ENCODE data around the gene KCNN3.
A peak's percentile ranks its signal among the peaks of the same experiment; 100 is the strongest.

Gene KCNN3

DNA sequence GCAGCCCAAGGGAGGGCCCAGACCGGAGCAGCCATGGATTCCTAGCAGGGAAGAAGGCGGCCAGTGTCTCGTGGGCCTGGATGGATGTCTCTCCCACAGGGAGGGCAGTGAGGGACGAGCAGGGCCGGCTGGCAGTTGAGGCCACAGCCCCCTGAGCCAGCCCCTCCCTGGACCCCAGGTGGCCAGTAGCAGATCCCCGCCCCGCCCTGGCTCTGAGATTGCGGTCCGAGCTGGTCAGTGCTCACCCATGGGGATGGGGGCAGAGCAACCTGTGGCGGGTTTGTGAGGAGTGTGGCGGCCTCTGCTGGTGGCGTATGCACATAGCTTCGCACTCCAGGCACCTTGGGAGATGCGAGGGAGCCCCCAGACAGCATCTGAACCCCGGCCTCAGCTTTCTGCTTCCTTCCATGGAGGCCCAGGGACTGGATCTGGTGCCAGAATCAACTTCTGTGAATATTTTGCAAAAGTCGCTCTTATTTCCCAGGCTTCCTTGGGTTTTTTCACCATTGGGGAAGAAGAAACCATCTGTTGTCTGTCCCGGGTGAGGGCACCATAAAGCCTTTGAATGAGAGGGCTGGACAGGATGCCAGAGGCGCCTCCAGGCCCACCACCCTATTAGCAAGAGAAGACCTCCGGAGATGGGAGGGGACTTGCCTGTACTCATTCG, 8.4 kb upstream of the KCNN3 start:
- peak; percentile 83 for DNase-seq

- no peak for DNase-seq
Measured at GRCh38 chr1:154877370-154877974, 7.4 kb upstream of the KCNN3 start.

DNA sequence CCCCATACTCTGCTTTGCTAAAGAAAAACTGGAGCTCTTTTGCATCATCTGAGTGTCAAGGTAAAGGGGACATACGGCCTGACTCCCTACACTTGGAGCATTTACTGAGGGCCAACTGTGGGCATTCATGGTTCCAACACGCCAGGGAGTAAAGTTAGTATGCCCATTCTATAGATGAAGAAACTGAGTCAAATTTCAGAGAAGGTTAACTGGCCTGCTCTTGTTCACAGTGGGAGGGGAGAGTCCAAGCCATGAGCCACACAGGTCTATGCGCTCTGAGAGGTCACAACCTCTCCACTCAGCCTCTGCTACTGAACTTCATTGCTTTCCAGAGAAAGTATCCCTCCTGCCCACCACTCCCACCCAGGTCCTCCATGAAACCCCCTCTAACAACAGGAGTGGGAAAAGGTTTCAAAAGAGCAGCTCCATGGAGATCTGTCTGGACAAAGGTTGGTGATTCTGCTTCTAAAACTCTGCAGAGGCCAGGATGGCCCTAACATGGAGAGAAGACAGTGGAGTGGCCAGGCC, 6.8 kb upstream of the KCNN3 start:
- no peak for DNase-seq

DNA sequence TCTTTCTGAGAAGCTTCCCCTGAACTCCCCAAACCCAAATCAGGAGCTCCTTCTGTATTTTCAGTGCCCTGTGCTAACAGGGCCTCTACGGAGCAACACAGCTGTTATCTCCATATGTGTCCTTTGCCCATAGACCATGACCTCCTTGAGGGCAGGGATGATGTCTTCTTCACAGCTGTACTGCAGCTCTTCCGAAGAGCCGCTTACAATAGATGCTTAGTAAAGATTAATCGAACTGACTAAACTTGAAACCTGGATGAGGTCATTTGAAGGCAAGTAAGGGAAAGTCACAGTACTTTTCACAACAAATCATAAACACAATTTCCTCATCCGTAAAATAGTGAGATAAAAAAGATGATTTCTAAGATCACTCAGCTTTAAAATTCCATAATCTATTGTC, 4.4 kb upstream of the KCNN3 start:
- DNase-seq: no peak

- no peak for DNase-seq
Measured at GRCh38 chr1:154873321-154873950, 3.4 kb upstream of the KCNN3 start.

DNA sequence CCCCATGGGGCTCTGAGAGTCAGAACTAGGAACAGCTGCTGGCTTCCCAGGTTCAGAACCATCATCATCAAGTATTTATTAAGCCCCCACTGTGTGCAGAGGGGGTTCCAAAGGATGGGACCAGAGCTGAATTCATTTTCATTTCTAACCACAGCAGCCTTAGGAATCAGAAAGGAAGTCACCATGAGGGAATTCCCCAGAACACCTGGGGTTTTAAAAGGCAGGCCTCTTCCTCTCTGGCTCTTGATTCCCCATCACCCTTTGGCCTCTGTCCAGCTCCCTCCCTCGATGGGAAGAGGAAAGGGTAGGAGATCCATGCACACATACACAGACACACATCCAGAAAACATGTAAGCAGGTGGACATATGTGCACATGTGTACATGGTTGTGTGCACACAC, 1.3 kb upstream of the KCNN3 start:
- DNase-seq: no peak

DNA sequence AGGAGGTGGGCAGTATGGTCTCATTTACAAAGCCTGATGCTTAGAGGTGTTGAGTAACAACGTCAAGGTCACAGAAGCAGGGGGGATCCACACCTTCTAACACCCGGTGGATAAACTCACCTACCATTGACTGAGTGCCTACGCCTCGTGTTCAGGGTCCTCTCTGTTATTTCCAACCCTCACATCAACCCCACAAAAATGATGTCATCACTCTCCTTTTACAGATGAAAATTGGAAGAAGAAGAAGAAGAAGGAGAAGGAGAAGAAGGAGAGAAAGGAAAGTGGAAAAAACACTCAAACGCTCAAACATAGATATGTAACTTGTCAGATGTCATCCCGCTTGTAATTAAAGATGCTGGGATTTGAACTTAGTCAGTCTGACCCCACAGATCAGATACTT, 653 bp upstream of the KCNN3 start:
- no peak for DNase-seq

- no peak for DNase-seq
Measured at GRCh38 chr1:154869351-154870114, 548 bp downstream of the KCNN3 start.

- DNase-seq: no peak
Measured at GRCh38 chr1:154867841-154868605, 2.1 kb downstream of the KCNN3 start.

- peak; percentile 48 for DNase-seq
Measured at GRCh38 chr1:154867064-154867825, 2.8 kb downstream of the KCNN3 start.

DNA sequence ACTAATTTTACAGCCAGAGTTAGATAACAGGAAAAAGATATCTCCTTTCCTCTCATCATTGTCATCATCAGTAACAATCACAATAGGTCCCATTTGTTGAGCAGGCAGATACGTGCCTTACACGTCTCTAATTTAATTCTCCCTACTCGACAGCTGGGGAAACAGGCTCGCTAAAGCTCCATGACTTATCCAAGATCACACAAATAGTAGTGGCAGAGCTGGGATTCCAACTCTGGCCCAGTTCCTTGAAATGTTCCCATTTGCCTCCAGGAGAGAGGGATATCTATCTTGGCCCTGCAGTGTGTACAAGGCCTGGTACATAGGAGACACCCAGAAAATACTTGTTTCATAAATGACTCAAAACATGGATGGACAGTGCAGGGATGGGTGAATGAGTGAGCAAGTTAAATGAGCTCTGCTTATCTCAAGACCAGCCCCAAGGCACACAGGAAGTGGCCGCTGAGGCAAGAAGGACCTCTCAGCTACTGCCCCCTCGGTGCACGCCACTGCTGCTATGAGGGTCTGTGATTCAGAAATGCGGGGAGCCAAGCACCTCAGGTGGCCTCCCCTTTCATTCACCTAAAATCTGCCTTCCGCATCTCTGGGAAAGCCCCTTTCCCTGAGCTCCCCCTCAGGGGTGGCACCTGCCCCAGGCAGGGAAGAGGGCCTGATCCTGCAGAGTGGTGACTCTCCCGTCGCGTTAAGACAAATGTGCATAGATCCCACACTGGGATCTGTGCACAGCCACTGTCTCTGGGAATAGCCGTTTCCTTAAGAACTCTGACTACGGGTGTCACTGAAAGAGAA, 3.6 kb downstream of the KCNN3 start:
- DNase-seq: no peak

DNA sequence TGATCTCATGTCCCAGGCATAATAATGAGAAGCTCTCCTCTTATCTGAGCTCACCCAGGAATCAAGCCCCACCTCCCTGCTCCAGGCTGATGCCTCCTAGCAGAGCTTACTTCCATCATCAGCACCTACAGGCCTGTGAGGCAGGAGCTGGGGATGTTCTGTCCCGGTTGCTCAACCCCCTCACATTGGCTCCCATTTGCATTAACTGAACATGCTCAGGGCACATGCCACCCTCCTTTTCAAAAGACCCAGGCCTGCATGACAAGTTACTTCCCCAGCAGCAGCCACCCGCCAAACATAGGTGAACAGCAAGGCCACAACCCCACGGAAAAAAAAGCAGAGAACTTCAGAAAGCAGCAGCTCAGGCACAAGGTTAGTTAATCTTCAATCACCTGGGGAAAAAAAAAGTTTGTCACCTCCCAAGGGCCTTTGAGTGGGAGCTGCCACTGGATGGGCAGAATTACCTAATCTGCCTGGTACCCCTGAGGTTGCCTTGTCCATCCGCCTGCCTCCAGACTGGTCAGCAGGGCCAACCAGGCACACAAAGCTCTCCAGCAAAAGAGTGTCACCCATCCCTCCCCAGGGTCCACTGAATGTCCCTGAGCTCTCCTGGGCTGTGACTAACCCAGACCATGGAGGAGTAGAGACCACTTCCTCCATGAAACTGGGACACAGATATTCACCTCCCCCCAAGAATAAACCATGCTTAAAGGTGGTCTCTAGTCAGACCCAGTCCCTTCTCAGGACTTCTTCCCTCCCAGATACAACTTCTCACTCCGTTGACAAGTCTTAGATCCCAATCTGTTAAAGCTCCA, 4.4 kb downstream of the KCNN3 start:
- DNase-seq: no peak

GRCh38 chr1:154864189-154864975, 5.7 kb downstream of the KCNN3 start:
- DNase-seq: no peak

DNA sequence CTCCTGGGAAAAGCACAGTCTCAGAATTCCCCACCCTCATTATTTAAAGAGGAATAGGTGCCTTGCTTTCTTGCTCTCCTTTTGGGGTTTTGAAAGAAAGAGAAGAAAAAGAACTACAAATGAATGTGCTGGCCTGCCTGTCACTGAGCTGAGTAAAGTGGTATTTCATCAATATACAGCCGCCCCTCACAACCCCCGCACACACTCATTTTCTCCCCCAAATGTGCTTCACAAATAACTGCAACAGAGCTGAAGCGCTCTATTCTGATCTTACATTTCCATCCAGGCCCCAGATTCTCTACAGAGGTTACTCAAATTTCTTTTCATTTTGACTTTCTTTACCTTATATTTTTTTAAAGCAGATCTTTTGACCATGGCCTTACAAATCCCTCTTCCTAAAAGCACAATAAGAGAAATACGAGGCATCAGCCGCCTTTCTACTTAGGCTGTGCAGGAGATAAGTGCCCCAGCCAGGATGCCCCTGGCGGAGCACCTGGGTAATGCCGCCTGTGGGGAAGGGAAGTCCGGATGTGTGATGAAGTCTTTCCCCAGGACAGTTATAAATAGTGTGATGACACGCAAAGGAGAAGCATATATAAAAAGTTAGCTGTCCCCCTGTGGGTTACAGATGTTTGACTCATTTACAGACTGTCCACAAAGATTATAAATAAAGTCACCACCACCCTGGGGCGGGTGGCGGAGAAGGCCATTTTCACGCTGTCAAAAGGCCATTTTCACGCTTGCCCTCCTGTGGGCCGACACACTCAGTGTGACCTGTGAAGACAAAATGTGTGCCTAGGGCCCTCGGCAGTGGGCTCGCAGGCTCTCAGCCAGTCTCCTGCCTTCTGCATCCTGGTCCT, 6.5 kb downstream of the KCNN3 start:
- peak; percentile 76 for DNase-seq

GRCh38 chr1:154862907-154863306, 7.2 kb downstream of the KCNN3 start:
- DNase-seq: no peak

DNA sequence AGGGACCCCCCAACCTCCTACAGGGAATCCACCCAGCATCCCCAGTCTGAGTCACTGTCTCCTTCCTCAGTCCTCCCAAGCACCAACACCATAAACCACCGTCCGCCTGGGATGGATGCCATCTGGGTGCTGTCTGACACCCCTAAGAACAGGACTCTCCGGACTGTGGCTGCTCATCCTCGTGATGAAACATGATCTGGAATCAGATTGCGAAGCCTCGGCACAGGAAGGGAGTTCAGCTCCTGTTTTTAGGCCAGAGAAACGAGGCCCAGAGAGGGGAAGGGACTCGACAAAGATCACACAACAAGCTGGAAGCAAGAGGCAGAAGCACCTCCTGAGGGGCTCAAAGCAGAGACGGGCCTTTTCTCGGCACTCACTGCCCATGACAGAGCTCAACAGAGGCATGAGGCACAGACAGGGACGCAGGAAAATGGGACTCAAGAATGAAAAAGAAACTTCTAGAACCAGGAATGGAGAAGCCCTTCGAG, 8.4 kb downstream of the KCNN3 start:
- DNase-seq: no peak

DNA sequence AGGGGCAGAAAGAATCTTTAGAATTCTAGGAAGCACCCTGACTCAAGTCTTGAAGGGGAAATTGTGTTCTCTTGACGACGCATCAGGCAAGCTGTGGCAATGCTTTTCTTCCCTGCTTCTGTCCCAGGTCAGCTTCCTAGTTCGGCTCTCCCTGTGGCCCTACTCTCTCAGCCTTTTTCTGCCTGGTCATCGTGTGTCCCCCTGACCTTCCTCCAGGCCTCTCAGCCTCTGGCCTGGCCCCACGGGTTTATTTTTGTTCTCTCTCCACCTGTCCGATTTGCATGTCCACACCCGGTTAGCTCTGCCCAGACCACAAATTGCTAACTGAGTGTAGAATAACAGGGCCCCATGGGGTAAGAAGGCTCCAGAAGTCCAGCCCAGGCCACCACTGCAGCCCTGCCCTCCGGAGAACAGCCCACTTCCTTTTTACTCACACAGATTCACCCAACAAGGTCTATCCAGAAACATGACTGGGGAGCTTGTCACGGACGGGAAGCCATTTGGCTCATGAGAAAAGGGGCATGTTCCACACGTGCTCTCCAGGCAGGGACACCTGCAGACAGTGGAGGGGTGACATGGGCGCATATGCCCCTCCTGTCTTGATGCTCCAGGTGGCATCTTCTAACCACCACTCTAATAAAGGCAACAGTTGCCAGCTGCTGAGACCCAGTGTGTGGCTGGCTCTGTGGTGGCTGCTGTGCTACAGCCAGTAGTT, 9.8 kb downstream of the KCNN3 start:
- no peak for DNase-seq

Measured in NCI-H82 (cell line).